PC-3 (cell line): ENCODE data around the gene PRSS23. TPM values are rescaled to one million over a fixed set of nuclear protein-coding genes. Genes with fewer than 3 reads are reported as not detected.

Experiments
- ATAC-seq: fragments of 200-7000 bp; cut with Tn5 transposase; 2 replicates; pipeline ENCODE4 v1.9.1; 2020; ENCODE audit warnings: mild to moderate bottlenecking, moderate library complexity
- BruUV-seq: library from RNA; stranded (reverse); fragments of 400-500 nt; replicated peaks from 2 replicates; lab custom pipeline; 2021; lab: Mats Ljungman, UMichigan
- CTCF ChIA-PET: fragments of 300-600 bp; sonication (Branson Sonifier 250); formaldehyde crosslinking; loops from one replicate; lab custom pipeline; 2022; ENCODE audit warnings: antibody characterized with exemption; lab: Charles Lee
- POLR2A ChIA-PET: fragments of 300-600 bp; sonication (Branson Sonifier 250); formaldehyde crosslinking; loops from one replicate; lab custom pipeline; 2022; ENCODE audit warnings: antibody characterized with exemption; ENCODE audit not compliant: unreplicated experiment; lab: Charles Lee
- DNase-seq: peaks from one replicate; pipeline ENCODE4 v3.0.0-alpha.2; 2015
- H2AFZ ChIP-seq: fragments of 300-600 bp; sonication (generic); 2 replicates; pipeline ENCODE4 v1.6.0; 2016; ENCODE audit warnings: antibody characterized with exemption, low read length
- H3F3A ChIP-seq: fragments of 300-600 bp; sonication (generic); one replicate; pipeline ENCODE4 v1.6.0; 2017; ENCODE audit warnings: antibody characterized with exemption, low read length, control low read depth, mild to moderate bottlenecking; ENCODE audit not compliant: unreplicated experiment
- H3K27ac ChIP-seq: fragments of 300-600 bp; sonication (generic); 2 replicates; pipeline ENCODE4 v1.5.1; 2016; ENCODE audit warnings: mild to moderate bottlenecking, low read length
- H3K27me3 ChIP-seq: fragments of 300-600 bp; sonication (generic); 2 replicates; pipeline ENCODE4 v1.6.1; 2016; ENCODE audit warnings: low read length, mixed read lengths
- H3K36me3 ChIP-seq: fragments of 300-600 bp; sonication (generic); 2 replicates; pipeline ENCODE4 v1.6.1; 2016; ENCODE audit warnings: low read depth, mixed run types, low read length, mixed read lengths
- H3K4me1 ChIP-seq: fragments of 300-600 bp; sonication (generic); 2 replicates; pipeline ENCODE4 v1.5.1; 2016; ENCODE audit warnings: low read length; ENCODE audit not compliant: insufficient read depth
- H3K4me2 ChIP-seq: fragments of 300-600 bp; sonication (generic); 2 replicates; pipeline ENCODE4 v1.6.0; 2016; ENCODE audit warnings: low read length
- H3K4me3 ChIP-seq: fragments of 300-600 bp; sonication (generic); 2 replicates; pipeline ENCODE4 v1.5.1; 2016; ENCODE audit warnings: mild to moderate bottlenecking, low read length, mixed read lengths
- H3K79me2 ChIP-seq: fragments of 300-600 bp; sonication (generic); 2 replicates; pipeline ENCODE4 v1.6.1; 2017; ENCODE audit warnings: low read length, mixed read lengths
- H3K9ac ChIP-seq: fragments of 300-600 bp; sonication (generic); 2 replicates; pipeline ENCODE4 v1.6.0; 2016; ENCODE audit warnings: mild to moderate bottlenecking, low read length
- H3K9me2 ChIP-seq: fragments of 300-600 bp; sonication (generic); replicated peaks from 2 replicates; pipeline ENCODE4 v1.6.1; 2016; ENCODE audit warnings: mixed run types, low read length, mixed read lengths
- H3K9me3 ChIP-seq: fragments of 300-600 bp; sonication (generic); 2 replicates; pipeline ENCODE4 v1.6.1; 2016; ENCODE audit warnings: low read length, mixed read lengths
- H4K20me1 ChIP-seq: fragments of 300-600 bp; sonication (generic); 2 replicates; pipeline ENCODE4 v1.6.1; 2016; ENCODE audit warnings: low read length, mixed read lengths
- EZH2 ChIP-seq: fragments of 300-600 bp; sonication (generic); IDR thresholded peaks from one replicate; pipeline ENCODE4 v1.6.1; 2017; ENCODE audit warnings: antibody characterized with exemption, mild to moderate bottlenecking, low read length; ENCODE audit not compliant: unreplicated experiment
- EZH2phosphoT487 ChIP-seq: fragments of 300-600 bp; sonication (generic); IDR thresholded peaks from 2 replicates; pipeline ENCODE4 v1.6.1; 2018; ENCODE audit warnings: mild to moderate bottlenecking, antibody characterized with exemption, low read length, borderline replicate concordance
- intact Hi-C: fragments of 100-400 bp; cut with micrococcal nuclease; formaldehyde crosslinking; loops from 2 replicates; pipeline ENCODE4 v1.9.0; 2023
- total RNA-seq: library from RNA; depleted of rRNA; stranded (reverse); fragments of >200 nt; gene quantifications from 2 replicates; pipeline ENCODE4 v1.2.3, GENCODE V29; 2014
- TF ChIP-seq, protein P1 (sequence below): fragments of 300-600 bp; sonication (generic); conservative IDR thresholded peaks from 2 replicates; pipeline ENCODE4 v1.5.1; 2017; ENCODE audit warnings: antibody characterized with exemption, low read depth, mild to moderate bottlenecking, low read length

The PRSS23 gene
- total RNA-seq, 1 experiment from 2014 or later = 43.2 TPM

DNA sequence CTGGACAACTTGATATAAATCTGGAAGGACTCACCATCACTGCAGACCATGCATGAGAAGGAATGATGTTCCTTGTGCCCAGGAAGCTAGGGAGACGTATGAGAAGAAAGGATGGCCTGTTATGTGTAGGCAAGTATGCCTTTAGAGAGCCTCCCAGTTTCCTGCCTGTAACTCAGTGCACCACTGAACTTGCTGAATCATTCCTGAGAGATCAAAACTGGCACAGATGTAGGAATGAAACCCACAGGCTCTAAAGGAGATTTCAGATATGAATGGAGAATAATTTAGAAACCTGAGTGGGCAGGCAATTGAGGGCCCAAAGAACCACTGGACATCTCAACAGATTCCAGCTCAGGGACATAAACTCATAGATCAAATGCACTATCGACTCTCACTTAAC is 38.4 kb upstream of the PRSS23 start:
- TF ChIP-seq EZH2 = no peak
- TF ChIP-seq, protein P1, sequence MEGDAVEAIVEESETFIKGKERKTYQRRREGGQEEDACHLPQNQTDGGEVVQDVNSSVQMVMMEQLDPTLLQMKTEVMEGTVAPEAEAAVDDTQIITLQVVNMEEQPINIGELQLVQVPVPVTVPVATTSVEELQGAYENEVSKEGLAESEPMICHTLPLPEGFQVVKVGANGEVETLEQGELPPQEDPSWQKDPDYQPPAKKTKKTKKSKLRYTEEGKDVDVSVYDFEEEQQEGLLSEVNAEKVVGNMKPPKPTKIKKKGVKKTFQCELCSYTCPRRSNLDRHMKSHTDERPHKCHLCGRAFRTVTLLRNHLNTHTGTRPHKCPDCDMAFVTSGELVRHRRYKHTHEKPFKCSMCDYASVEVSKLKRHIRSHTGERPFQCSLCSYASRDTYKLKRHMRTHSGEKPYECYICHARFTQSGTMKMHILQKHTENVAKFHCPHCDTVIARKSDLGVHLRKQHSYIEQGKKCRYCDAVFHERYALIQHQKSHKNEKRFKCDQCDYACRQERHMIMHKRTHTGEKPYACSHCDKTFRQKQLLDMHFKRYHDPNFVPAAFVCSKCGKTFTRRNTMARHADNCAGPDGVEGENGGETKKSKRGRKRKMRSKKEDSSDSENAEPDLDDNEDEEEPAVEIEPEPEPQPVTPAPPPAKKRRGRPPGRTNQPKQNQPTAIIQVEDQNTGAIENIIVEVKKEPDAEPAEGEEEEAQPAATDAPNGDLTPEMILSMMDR = no peak
- TF ChIP-seq EZH2phosphoT487 = no peak
- no peak overlapping the region for H3K4me2 ChIP-seq
- H3F3A ChIP-seq = no peaks in the 10 kb centered on the region
- no TSS peak for BruUV-seq
- H3K4me3 ChIP-seq = no peak overlapping the region
- H3K36me3 ChIP-seq = no peaks in the 10 kb centered on the region
- no peaks in the 10 kb centered on the region for H3K4me1 ChIP-seq
- H3K27ac ChIP-seq = no peak overlapping the region
- no peaks in the 10 kb centered on the region for H3K27me3 ChIP-seq
- POLR2A ChIA-PET = no interaction called here
- CTCF ChIA-PET = no interaction called here
- DNase-seq (no peak), ATAC-seq (no peak)
- intact Hi-C loops = no loop called here
- H3K79me2 ChIP-seq = no peaks in the 10 kb centered on the region
- no peaks in the 10 kb centered on the region for H3K9me3 ChIP-seq
- no peak overlapping the region for H2AFZ ChIP-seq
- no peaks in the 10 kb centered on the region for H4K20me1 ChIP-seq
- no peak overlapping the region for H3K9ac ChIP-seq
- no peaks in the 10 kb centered on the region for H3K9me2 ChIP-seq

DNA sequence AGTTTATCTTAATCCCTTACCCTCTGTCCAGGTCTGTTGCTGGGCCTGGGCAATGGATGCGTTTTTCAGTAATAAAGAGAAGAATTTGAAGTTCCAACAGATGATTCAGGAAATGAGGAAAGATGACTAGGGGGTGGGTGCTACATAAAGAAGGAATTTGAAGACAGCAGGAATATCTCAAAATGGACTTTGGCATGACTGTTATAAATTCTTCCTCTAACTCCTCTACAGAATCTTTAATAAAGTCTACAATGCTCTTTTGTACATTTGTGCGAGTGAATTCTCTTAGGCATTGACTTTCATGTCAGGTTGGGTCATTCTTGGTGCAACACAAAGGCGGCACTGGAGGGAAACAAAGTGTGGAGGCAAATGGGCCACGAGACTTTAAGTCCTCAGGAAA is 35.1 kb upstream of the PRSS23 start:
- H3K27me3 ChIP-seq = no peaks in the 10 kb centered on the region
- H3K27ac ChIP-seq = no peak overlapping the region
- no peaks in the 10 kb centered on the region for H3F3A ChIP-seq
- H2AFZ ChIP-seq = no peak overlapping the region
- no peak overlapping the region for H3K4me2 ChIP-seq
- ATAC-seq (no peak), DNase-seq (no peak)
- ChIA-PET POLR2A (no interaction called here), CTCF (no interaction called here)
- no peaks in the 10 kb centered on the region for H4K20me1 ChIP-seq
- TF ChIP-seq, protein P1 = no peak
- no peak for TF ChIP-seq EZH2
- no peak overlapping the region for H3K9ac ChIP-seq
- no peaks in the 10 kb centered on the region for H3K36me3 ChIP-seq
- no TSS peak for BruUV-seq
- no peak overlapping the region for H3K4me3 ChIP-seq
- intact Hi-C loops = no loop called here
- H3K9me3 ChIP-seq = no peaks in the 10 kb centered on the region
- H3K79me2 ChIP-seq = no peaks in the 10 kb centered on the region
- no peaks in the 10 kb centered on the region for H3K9me2 ChIP-seq
- no peaks in the 10 kb centered on the region for H3K4me1 ChIP-seq

DNA sequence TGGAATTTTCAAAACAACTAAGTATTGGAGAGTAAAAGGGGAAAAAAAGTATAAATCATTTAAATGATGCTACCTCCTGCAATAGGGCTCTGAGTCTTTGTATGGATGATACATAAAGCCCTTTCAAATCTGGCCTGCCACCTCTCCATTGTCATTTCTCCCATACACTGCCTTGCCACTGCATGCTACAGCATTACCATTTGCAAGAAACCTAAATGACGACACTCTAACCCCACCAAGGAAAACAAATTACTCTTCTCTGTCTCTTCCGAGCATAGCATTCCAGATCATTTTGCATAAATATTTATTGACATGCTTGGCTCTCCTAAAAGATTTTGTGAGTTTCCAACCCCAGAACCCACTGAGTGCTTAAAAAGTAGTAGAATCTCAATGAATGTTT is 34.5 kb upstream of the PRSS23 start:
- CTCF ChIA-PET = no interaction called here
- intact Hi-C loops = no loop called here
- TF ChIP-seq EZH2phosphoT487 (no peak), EZH2 (no peak)
- TF ChIP-seq, protein P1 = no peak
- H4K20me1 ChIP-seq = no peaks in the 10 kb centered on the region
- no peak overlapping the region for H3K27ac ChIP-seq
- H3K4me3 ChIP-seq = no peak overlapping the region
- no peaks in the 10 kb centered on the region for H3K4me1 ChIP-seq
- no peak overlapping the region for H2AFZ ChIP-seq
- H3K36me3 ChIP-seq = no peaks in the 10 kb centered on the region
- H3K9me2 ChIP-seq = no peaks in the 10 kb centered on the region
- no peak for DNase-seq
- no peak overlapping the region for H3K9ac ChIP-seq
- H3K79me2 ChIP-seq = no peaks in the 10 kb centered on the region
- H3K4me2 ChIP-seq = no peak overlapping the region
- no peaks in the 10 kb centered on the region for H3F3A ChIP-seq
- ATAC-seq = no peak
- H3K27me3 ChIP-seq = no peaks in the 10 kb centered on the region
- no peaks in the 10 kb centered on the region for H3K9me3 ChIP-seq
- POLR2A ChIA-PET = no interaction called here
- BruUV-seq = no TSS peak
